ENCODE measurements around the gene ANKRD50. TPM values are rescaled to one million over a fixed set of nuclear protein-coding genes. Genes with fewer than 3 reads are reported as not detected.

The ANKRD50 gene
- total RNA-seq, 1 experiment from 2014 or later: 23.0 TPM

- no peaks in the 10 kb centered on the region for H3K27me3 ChIP-seq (replicated peaks)
- no peak for DNase-seq (ENCODE audit: low read depth in 1 of 2, low spot score in 2 of 2)
- no peak overlapping the region for H3K4me3 ChIP-seq
- peaks cover 47% of the 10 kb centered on the region for H3K36me3 ChIP-seq
- H3K4me1 ChIP-seq (replicated peaks): no peaks in the 10 kb centered on the region
- H3K27ac ChIP-seq: no peak overlapping the region
- H3K9me3 ChIP-seq (replicated peaks): 0 out of 2 replicates have a peak, but pooled peaks cover 3% of the 10 kb centered on the region
These were observed 17.5 kb downstream of the ANKRD50 start for GRCh38 chr4:124694946-124695598.

GRCh38 chr4:124694306-124694705 lies 18.2 kb downstream of the ANKRD50 start:
- no peak for DNase-seq (ENCODE audit: low read depth in 1 of 2, low spot score in 2 of 2)
- Histone ChIP-seq H3K4me3 (no peak overlapping the region), H3K4me1 (replicated peaks) (no peaks in the 10 kb centered on the region), H3K27ac (no peak overlapping the region), H3K9me3 (replicated peaks) (0 out of 2 replicates have a peak, but pooled peaks cover 3% of the 10 kb centered on the region), H3K27me3 (replicated peaks) (no peaks in the 10 kb centered on the region), H3K36me3 (peaks cover 52% of the 10 kb centered on the region)

- H3K27me3 ChIP-seq (replicated peaks): no peaks in the 10 kb centered on the region
- H3K36me3 ChIP-seq: peaks cover 51% of the 10 kb centered on the region
- H3K27ac ChIP-seq: no peak overlapping the region
- H3K9me3 ChIP-seq (replicated peaks): 0 out of 2 replicates have a peak, but pooled peaks cover 3% of the 10 kb centered on the region
- H3K4me3 ChIP-seq: no peak overlapping the region
- no peak for DNase-seq (ENCODE audit: low read depth in 1 of 2, low spot score in 2 of 2)
- no peaks in the 10 kb centered on the region for H3K4me1 ChIP-seq (replicated peaks)
These were observed 20.7 kb downstream of the ANKRD50 start for GRCh38 chr4:124691801-124692200.

- Histone ChIP-seq H3K27ac (no peak overlapping the region), H3K4me1 (replicated peaks) (no peaks in the 10 kb centered on the region), H3K9me3 (replicated peaks) (no peaks in the 10 kb centered on the region), H3K4me3 (no peak overlapping the region), H3K27me3 (replicated peaks) (no peaks in the 10 kb centered on the region), H3K36me3 (peaks cover 34% of the 10 kb centered on the region)
- no peak for DNase-seq (ENCODE audit: low read depth in 1 of 2, low spot score in 2 of 2)
These were observed 26.3 kb downstream of the ANKRD50 start for GRCh38 chr4:124686279-124686678.

GRCh38 chr4:124685851-124686250 lies 26.7 kb downstream of the ANKRD50 start:
- DNase-seq (ENCODE audit: low read depth in 1 of 2, low spot score in 2 of 2): no peak
- H3K4me3 ChIP-seq: no peak overlapping the region
- H3K9me3 ChIP-seq (replicated peaks): no peaks in the 10 kb centered on the region
- peaks cover 32% of the 10 kb centered on the region for H3K36me3 ChIP-seq
- H3K27me3 ChIP-seq (replicated peaks): no peaks in the 10 kb centered on the region
- no peak overlapping the region for H3K27ac ChIP-seq
- H3K4me1 ChIP-seq (replicated peaks): no peaks in the 10 kb centered on the region

GRCh38 chr4:124684301-124684700 lies 28.2 kb downstream of the ANKRD50 start:
- H3K36me3 ChIP-seq: peaks cover 25% of the 10 kb centered on the region
- no peak overlapping the region for H3K27ac ChIP-seq
- no peaks in the 10 kb centered on the region for H3K27me3 ChIP-seq (replicated peaks)
- no peak for DNase-seq (ENCODE audit: low read depth in 1 of 2, low spot score in 2 of 2)
- H3K9me3 ChIP-seq (replicated peaks): no peaks in the 10 kb centered on the region
- no peak overlapping the region for H3K4me3 ChIP-seq
- no peaks in the 10 kb centered on the region for H3K4me1 ChIP-seq (replicated peaks)

- H3K9me3 ChIP-seq (replicated peaks): no peaks in the 10 kb centered on the region
- peaks cover 21% of the 10 kb centered on the region for H3K36me3 ChIP-seq
- H3K27me3 ChIP-seq (replicated peaks): no peaks in the 10 kb centered on the region
- H3K27ac ChIP-seq: no peak overlapping the region
- no peak for DNase-seq (ENCODE audit: low read depth in 1 of 2, low spot score in 2 of 2)
- H3K4me1 ChIP-seq (replicated peaks): no peaks in the 10 kb centered on the region
- no peak overlapping the region for H3K4me3 ChIP-seq
These were observed 30.1 kb downstream of the ANKRD50 start for GRCh38 chr4:124682384-124682783.

- H3K4me3 ChIP-seq: no peak overlapping the region
- no peak for DNase-seq (ENCODE audit: low read depth in 1 of 2, low spot score in 2 of 2)
These were observed 46.0 kb downstream of the ANKRD50 start for GRCh38 chr4:124666496-124666895.

GRCh38 chr4:124658795-124659194 lies 53.7 kb downstream of the ANKRD50 start:
- Histone ChIP-seq H3K36me3 (no peaks in the 10 kb centered on the region), H3K27me3 (replicated peaks) (no peaks in the 10 kb centered on the region), H3K9me3 (replicated peaks) (no peaks in the 10 kb centered on the region), H3K4me1 (replicated peaks) (no peaks in the 10 kb centered on the region), H3K27ac (no peak overlapping the region), H3K4me3 (no peak overlapping the region)
- DNase-seq (ENCODE audit: low read depth in 1 of 2, low spot score in 2 of 2): no peak

More at GRCh38 chr4:124666496-124666895, 46.0 kb downstream of the ANKRD50 start:
- Histone ChIP-seq H3K27ac (no peak overlapping the region), H3K9me3 (replicated peaks) (no peaks in the 10 kb centered on the region), H3K4me1 (replicated peaks) (no peaks in the 10 kb centered on the region), H3K27me3 (replicated peaks) (no peaks in the 10 kb centered on the region), H3K36me3 (peaks cover 48% of the 10 kb centered on the region)

GRCh38 chr4:124650614-124651013 lies 61.9 kb downstream of the ANKRD50 start:
- H3K4me3 ChIP-seq: no peak overlapping the region
- H3K27me3 ChIP-seq (replicated peaks): no peaks in the 10 kb centered on the region
- H3K27ac ChIP-seq: no peak overlapping the region
- DNase-seq (ENCODE audit: low read depth in 1 of 2, low spot score in 2 of 2): no peak
- H3K9me3 ChIP-seq (replicated peaks): no peaks in the 10 kb centered on the region
- no peaks in the 10 kb centered on the region for H3K36me3 ChIP-seq
- no peaks in the 10 kb centered on the region for H3K4me1 ChIP-seq (replicated peaks)

GRCh38 chr4:124647599-124647998 lies 64.9 kb downstream of the ANKRD50 start:
- Histone ChIP-seq H3K36me3 (no peaks in the 10 kb centered on the region), H3K4me1 (replicated peaks) (no peaks in the 10 kb centered on the region), H3K4me3 (no peak overlapping the region), H3K27ac (no peak overlapping the region), H3K9me3 (replicated peaks) (no peaks in the 10 kb centered on the region), H3K27me3 (replicated peaks) (no peaks in the 10 kb centered on the region)
- DNase-seq (ENCODE audit: low read depth in 1 of 2, low spot score in 2 of 2): no peak

GRCh38 chr4:124644621-124645020 lies 67.9 kb downstream of the ANKRD50 start:
- H3K36me3 ChIP-seq: no peaks in the 10 kb centered on the region
- no peaks in the 10 kb centered on the region for H3K9me3 ChIP-seq (replicated peaks)
- H3K27me3 ChIP-seq (replicated peaks): no peaks in the 10 kb centered on the region
- no peak for DNase-seq (ENCODE audit: low read depth in 1 of 2, low spot score in 2 of 2)
- peaks cover 12% of the 10 kb centered on the region for H3K4me1 ChIP-seq (replicated peaks)
- no peak overlapping the region for H3K27ac ChIP-seq
- H3K4me3 ChIP-seq: no peak overlapping the region

- Histone ChIP-seq H3K27me3 (replicated peaks) (no peaks in the 10 kb centered on the region), H3K4me3 (no peak overlapping the region), H3K4me1 (replicated peaks) (peaks cover 12% of the 10 kb centered on the region), H3K36me3 (no peaks in the 10 kb centered on the region), H3K9me3 (replicated peaks) (no peaks in the 10 kb centered on the region), H3K27ac (no peak overlapping the region)
- no peak for DNase-seq (ENCODE audit: low read depth in 1 of 2, low spot score in 2 of 2)
These were observed 69.7 kb downstream of the ANKRD50 start for GRCh38 chr4:124642846-124643245.

- DNase-seq (ENCODE audit: low read depth in 1 of 2, low spot score in 2 of 2): peak in 1 of 2 experiments; percentile 3
- H3K27ac ChIP-seq: no peak overlapping the region
- no peaks in the 10 kb centered on the region for H3K27me3 ChIP-seq (replicated peaks)
- H3K36me3 ChIP-seq: no peaks in the 10 kb centered on the region
- no peak overlapping the region for H3K4me3 ChIP-seq
- H3K4me1 ChIP-seq (replicated peaks): peaks cover 12% of the 10 kb centered on the region
- no peaks in the 10 kb centered on the region for H3K9me3 ChIP-seq (replicated peaks)
These were observed 70.7 kb downstream of the ANKRD50 start for GRCh38 chr4:124641715-124642381.

Data from SJSA1 (cell line).